ENCODE data around the gene RPL22. TPM values are rescaled to one million over a fixed set of nuclear protein-coding genes. Genes with fewer than 3 reads are reported as not detected.

Gene RPL22
- polyA plus RNA-seq (2013, experiment 1 of 2) = 897 TPM
- polyA plus RNA-seq (2013, experiment 2 of 2) = 851 TPM

GRCh38 chr1:6199298-6200187 is at the start of gene RPL22:
Gene RPL22 (minus strand): TSS chr1:6199595. CDS start chr1:6199573, 22 bp downstream.
- peak within 1 kb of the TSS; percentile 95 to 99 for H3K4me3 ChIP-seq (ENCODE audit: insufficient read depth in 1 of 2, low read depth in 1 of 2, low read length in 2 of 2)
- peak within 1 kb of the TSS; percentile 93 to 96 for H3K4ac ChIP-seq (ENCODE audit: low read depth in 1 of 2, low read length in 2 of 2)
- no peaks in the 10 kb centered on the region for H3K27me3 ChIP-seq (ENCODE audit: control insufficient read depth in 1 of 2, insufficient read depth in 1 of 2, low read length in 2 of 2)
- H3K4me2 ChIP-seq (ENCODE audit: low read length, poor library complexity, severe bottlenecking) = peak within 1 kb of the TSS; percentile 70
- H3K9ac ChIP-seq (ENCODE audit: low read length) = peak within 1 kb of the TSS; percentile 98
- peak within 1 kb of the TSS; percentile 66 for H2BK5ac ChIP-seq (ENCODE audit: low read depth, low read length, poor library complexity, severe bottlenecking)
- H3K14ac ChIP-seq (ENCODE audit: low read length in 2 of 2) = peak within 1 kb of the TSS; percentile 76 to 97
- peak within 1 kb of the TSS; percentile 90 for H4K91ac ChIP-seq (ENCODE audit: low read length)
- peak within 1 kb of the TSS; percentile 95 to 98 for H3K18ac ChIP-seq (ENCODE audit: low read depth in 1 of 2, low read length in 2 of 2)
- peak; percentile 99 for DNase-seq
- peak within 1 kb of the TSS; percentile 65 for H3K27ac ChIP-seq (ENCODE audit: low read length, poor library complexity, severe bottlenecking)
- H4K8ac ChIP-seq (ENCODE audit: low read length) = peak within 1 kb of the TSS; percentile 92
- H3K36me3 ChIP-seq (ENCODE audit: control insufficient read depth in 1 of 2, insufficient read depth in 2 of 2, low read depth in 1 of 2, low read length in 2 of 2) = peaks cover 15 to 21% of the 10 kb centered on the region in 2 experiments
- H2AK5ac ChIP-seq (ENCODE audit: low read length, severe bottlenecking) = peak within 1 kb of the TSS; percentile 21
- H3K79me1 ChIP-seq (replicated peaks; ENCODE audit: low read length, poor library complexity, severe bottlenecking) = peaks cover 2% of the 10 kb centered on the region
- H2AFZ ChIP-seq (ENCODE audit: low read depth, low read length) = peak within 1 kb of the TSS; percentile 92
- H3K23ac ChIP-seq (ENCODE audit: low read length in 2 of 2) = peak within 1 kb of the TSS in 1 of 2 experiments; percentile 23
- WGBS = under 1% methylated on average over 53 of the region's 53 CpGs
- peak within 1 kb of the TSS; percentile 45 for H2BK120ac ChIP-seq (ENCODE audit: low read depth, low read length)
- no peaks in the 10 kb centered on the region for H3K9me3 ChIP-seq (ENCODE audit: control insufficient read depth, low read length)
- peaks cover 11% of the 10 kb centered on the region for H3K4me1 ChIP-seq (ENCODE audit: control insufficient read depth, insufficient read depth, low read depth, low read length)
- peak within 1 kb of the TSS; percentile 77 for H2BK15ac ChIP-seq (ENCODE audit: low read depth, poor library complexity, severe bottlenecking)
- peak within 1 kb of the TSS in 1 of 2 experiments; percentile 47 for H2BK12ac ChIP-seq (ENCODE audit: low read length in 2 of 2)

- no peak overlapping the region for H4K8ac ChIP-seq (ENCODE audit: low read length)
- H3K4me2 ChIP-seq (ENCODE audit: low read length, poor library complexity, severe bottlenecking) = no peak overlapping the region
- H3K23ac ChIP-seq (ENCODE audit: low read length in 2 of 2) = no peak overlapping the region
- H3K27ac ChIP-seq (ENCODE audit: low read length, poor library complexity, severe bottlenecking) = no peak overlapping the region
- H3K4me1 ChIP-seq (ENCODE audit: control insufficient read depth, insufficient read depth, low read depth, low read length) = peaks cover 29% of the 10 kb centered on the region
- peaks cover 0 to 4% of the 10 kb centered on the region in 2 experiments for H3K36me3 ChIP-seq (ENCODE audit: control insufficient read depth in 1 of 2, insufficient read depth in 2 of 2, low read depth in 1 of 2, low read length in 2 of 2)
- H2AK5ac ChIP-seq (ENCODE audit: low read length, severe bottlenecking) = no peak overlapping the region
- 84% methylated on average over 14 of the region's 14 CpGs for WGBS
- H3K14ac ChIP-seq (ENCODE audit: low read length in 2 of 2) = no peak overlapping the region
- no peak overlapping the region for H2BK15ac ChIP-seq (ENCODE audit: low read depth, poor library complexity, severe bottlenecking)
- H3K79me1 ChIP-seq (replicated peaks; ENCODE audit: low read length, poor library complexity, severe bottlenecking) = no peaks in the 10 kb centered on the region
- no peak overlapping the region for H2BK12ac ChIP-seq (ENCODE audit: low read length in 2 of 2)
- no peak overlapping the region for H2AFZ ChIP-seq (ENCODE audit: low read depth, low read length)
- H3K18ac ChIP-seq (ENCODE audit: low read depth in 1 of 2, low read length in 2 of 2) = no peak overlapping the region
- H4K91ac ChIP-seq (ENCODE audit: low read length) = no peak overlapping the region
- no peak overlapping the region for H3K4ac ChIP-seq (ENCODE audit: low read depth in 1 of 2, low read length in 2 of 2)
- H3K4me3 ChIP-seq (ENCODE audit: insufficient read depth in 1 of 2, low read depth in 1 of 2, low read length in 2 of 2) = no peak overlapping the region
- no peak overlapping the region for H2BK5ac ChIP-seq (ENCODE audit: low read depth, low read length, poor library complexity, severe bottlenecking)
- no peak for DNase-seq
- H2BK120ac ChIP-seq (ENCODE audit: low read depth, low read length) = no peak overlapping the region
- no peak overlapping the region for H3K9ac ChIP-seq (ENCODE audit: low read length)
- peaks cover 72 to 81% of the 10 kb centered on the region in 2 experiments for H3K27me3 ChIP-seq (ENCODE audit: control insufficient read depth in 1 of 2, insufficient read depth in 1 of 2, low read length in 2 of 2)
- no peaks in the 10 kb centered on the region for H3K9me3 ChIP-seq (ENCODE audit: control insufficient read depth, low read length)
Measured at GRCh38 chr1:6248161-6248776, 48.9 kb upstream of the RPL22 start.

GRCh38 chr1:6247651-6248050 is 48.3 kb upstream of the RPL22 start:
- Histone ChIP-seq H3K4me3 (ENCODE audit: insufficient read depth in 1 of 2, low read depth in 1 of 2, low read length in 2 of 2) (no peak overlapping the region), H3K79me1 (replicated peaks; ENCODE audit: low read length, poor library complexity, severe bottlenecking) (no peaks in the 10 kb centered on the region), H3K4me1 (ENCODE audit: control insufficient read depth, insufficient read depth, low read depth, low read length) (peaks cover 29% of the 10 kb centered on the region), H3K4ac (ENCODE audit: low read depth in 1 of 2, low read length in 2 of 2) (no peak overlapping the region), H2AFZ (ENCODE audit: low read depth, low read length) (no peak overlapping the region), H2BK15ac (ENCODE audit: low read depth, poor library complexity, severe bottlenecking) (no peak overlapping the region), H3K9ac (ENCODE audit: low read length) (no peak overlapping the region), H3K36me3 (ENCODE audit: control insufficient read depth in 1 of 2, insufficient read depth in 2 of 2, low read depth in 1 of 2, low read length in 2 of 2) (peaks cover 0 to 4% of the 10 kb centered on the region in 2 experiments), H2BK12ac (ENCODE audit: low read length in 2 of 2) (no peak overlapping the region), H3K9me3 (ENCODE audit: control insufficient read depth, low read length) (no peaks in the 10 kb centered on the region), H3K14ac (ENCODE audit: low read length in 2 of 2) (no peak overlapping the region), H4K8ac (ENCODE audit: low read length) (no peak overlapping the region), H4K91ac (ENCODE audit: low read length) (no peak overlapping the region), H3K4me2 (ENCODE audit: low read length, poor library complexity, severe bottlenecking) (no peak overlapping the region), H2AK5ac (ENCODE audit: low read length, severe bottlenecking) (no peak overlapping the region), H2BK120ac (ENCODE audit: low read depth, low read length) (no peak overlapping the region), H2BK5ac (ENCODE audit: low read depth, low read length, poor library complexity, severe bottlenecking) (no peak overlapping the region), H3K23ac (ENCODE audit: low read length in 2 of 2) (no peak overlapping the region), H3K18ac (ENCODE audit: low read depth in 1 of 2, low read length in 2 of 2) (no peak overlapping the region), H3K27me3 (ENCODE audit: control insufficient read depth in 1 of 2, insufficient read depth in 1 of 2, low read length in 2 of 2) (peaks cover 78 to 86% of the 10 kb centered on the region in 2 experiments), H3K27ac (ENCODE audit: low read length, poor library complexity, severe bottlenecking) (no peak overlapping the region)
- no peak for DNase-seq
- WGBS = 78% methylated on average over 5 of the region's 5 CpGs

Data from mesenchymal stem cell (in vitro differentiated cells and primary cell).